ENCODE measurements around the gene TMEM108.

Gene TMEM108

GRCh38 chr3:133121450-133121849, 83.3 kb downstream of the TMEM108 start:
- DNase-seq = no peak

DNA sequence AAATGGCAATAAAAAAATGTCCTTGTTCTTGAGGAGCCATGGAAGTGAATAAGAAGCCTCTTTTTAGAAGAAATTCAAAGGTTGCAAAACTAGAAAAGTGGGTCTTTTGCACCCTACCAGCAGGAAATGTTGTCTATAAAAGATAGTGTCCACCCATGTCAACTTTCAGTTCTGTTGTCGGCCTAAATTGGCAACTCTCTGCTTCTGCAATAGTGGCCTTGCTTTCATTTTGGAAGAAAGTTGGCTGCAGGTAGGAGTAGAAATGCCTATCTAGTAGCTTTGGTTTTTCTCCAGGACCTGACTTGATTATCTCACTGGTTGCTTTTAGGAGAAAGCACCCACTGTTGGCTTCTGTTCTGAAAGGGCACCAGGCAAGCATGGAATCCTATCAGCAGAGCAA, 85.4 kb downstream of the TMEM108 start:
- DNase-seq = no peak

- DNase-seq = no peak
These were observed 86.3 kb downstream of the TMEM108 start for GRCh38 chr3:133124511-133124910.

DNA sequence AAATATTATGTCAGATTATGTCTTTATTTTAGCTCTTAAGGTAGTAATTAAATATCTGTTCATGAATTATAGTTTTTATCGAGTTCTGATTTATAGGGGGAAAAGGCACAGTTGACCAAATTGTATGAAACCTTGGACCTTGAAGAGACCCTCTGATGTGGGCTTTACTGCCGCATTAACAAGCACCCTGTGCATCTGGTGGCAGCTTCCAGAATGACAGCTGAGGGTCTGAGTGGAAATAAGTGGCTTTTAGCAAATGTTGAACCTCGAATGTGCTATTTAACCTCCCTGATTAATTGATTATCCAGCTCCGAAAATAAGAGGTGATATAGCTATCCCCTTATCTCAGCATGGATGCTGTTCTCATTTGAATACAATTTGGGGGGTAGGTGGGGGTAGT, 87.0 kb downstream of the TMEM108 start:
- DNase-seq = no peak

DNA sequence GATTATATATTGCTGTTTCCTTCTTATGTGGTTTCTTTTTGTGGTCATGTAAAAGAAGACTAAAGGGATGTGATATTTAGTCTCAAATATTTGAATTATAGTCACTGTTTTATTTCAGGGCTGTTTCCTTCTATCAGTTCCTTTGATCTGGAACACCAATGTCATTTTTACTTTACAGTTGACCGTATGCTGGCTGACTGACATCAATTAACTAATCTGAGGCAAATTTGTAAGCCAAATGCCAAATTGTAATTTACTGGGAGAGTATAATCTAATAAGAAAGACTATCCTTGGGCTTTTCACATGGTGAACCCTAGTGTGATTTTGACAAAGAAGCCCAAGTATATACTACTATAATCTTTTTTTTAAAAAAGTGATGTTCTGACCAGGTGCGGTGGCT, 87.6 kb downstream of the TMEM108 start:
- DNase-seq = no peak

GRCh38 chr3:133127381-133127780, 89.2 kb downstream of the TMEM108 start:
- no peak for DNase-seq

GRCh38 chr3:133130168-133130567, 92.0 kb downstream of the TMEM108 start:
- DNase-seq = no peak

DNA sequence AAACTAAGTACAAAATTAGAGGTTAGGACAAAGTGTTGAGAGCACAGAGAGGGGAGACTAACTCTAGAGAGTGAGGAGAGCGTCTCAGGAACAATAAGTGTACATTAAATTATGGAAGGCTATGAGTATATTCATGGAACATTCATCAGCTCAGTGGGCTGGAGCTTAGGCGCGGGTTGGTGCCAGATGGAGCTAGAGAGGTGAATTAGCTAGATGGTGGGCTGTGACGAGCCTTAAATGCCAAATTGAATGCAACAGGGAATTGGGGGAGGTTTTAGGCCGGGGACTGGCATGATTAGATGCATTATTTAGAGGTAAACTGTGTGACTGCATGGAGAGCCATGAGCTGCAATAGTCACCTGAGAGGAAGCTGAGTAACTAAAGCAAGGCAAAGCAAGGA, 97.1 kb downstream of the TMEM108 start:
- no peak for DNase-seq

DNA sequence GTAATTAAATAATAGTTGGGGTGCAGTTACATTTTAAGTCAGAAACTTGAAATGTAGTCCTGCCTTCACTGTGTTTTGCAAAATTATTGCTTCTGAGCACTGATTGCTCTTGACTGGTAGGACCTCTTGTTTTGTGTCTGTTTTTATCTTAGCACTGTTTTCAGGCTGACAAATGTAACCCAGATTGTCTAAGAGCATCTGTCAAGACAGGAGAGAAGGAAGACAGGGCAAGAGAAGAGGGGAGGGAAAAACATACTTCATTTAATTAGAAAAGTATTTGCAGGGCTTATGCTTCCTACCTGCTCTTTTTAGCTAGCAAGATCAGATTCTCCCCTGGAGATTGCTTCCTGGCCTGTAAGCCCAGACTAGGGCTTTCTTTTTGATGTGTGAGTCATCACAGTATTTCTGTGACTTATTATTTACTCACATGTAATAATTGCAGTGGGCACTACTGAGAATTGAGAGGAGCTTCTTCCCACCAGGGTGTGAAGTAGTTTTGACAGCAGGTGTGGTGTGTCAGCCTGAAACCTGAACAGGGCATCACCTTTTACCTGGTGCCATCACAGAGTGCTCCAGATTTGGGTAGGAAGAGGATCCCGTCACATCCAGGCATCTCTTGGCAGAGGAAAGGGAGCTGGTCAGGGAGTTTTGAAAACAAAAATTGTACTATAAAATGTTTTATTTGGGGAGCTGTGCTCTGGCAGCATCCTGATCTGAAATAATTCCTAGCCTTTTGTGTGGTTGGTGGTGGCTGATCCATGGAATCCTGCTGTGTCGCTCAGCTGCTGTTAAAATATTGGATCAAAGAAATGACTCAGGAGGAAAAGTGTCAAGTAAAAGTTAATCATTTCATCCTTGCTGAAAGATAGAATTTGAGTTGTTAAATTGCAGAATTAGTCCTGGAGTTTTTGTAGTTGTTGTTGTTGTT, 98.2 kb downstream of the TMEM108 start:
- no peak for DNase-seq

DNA sequence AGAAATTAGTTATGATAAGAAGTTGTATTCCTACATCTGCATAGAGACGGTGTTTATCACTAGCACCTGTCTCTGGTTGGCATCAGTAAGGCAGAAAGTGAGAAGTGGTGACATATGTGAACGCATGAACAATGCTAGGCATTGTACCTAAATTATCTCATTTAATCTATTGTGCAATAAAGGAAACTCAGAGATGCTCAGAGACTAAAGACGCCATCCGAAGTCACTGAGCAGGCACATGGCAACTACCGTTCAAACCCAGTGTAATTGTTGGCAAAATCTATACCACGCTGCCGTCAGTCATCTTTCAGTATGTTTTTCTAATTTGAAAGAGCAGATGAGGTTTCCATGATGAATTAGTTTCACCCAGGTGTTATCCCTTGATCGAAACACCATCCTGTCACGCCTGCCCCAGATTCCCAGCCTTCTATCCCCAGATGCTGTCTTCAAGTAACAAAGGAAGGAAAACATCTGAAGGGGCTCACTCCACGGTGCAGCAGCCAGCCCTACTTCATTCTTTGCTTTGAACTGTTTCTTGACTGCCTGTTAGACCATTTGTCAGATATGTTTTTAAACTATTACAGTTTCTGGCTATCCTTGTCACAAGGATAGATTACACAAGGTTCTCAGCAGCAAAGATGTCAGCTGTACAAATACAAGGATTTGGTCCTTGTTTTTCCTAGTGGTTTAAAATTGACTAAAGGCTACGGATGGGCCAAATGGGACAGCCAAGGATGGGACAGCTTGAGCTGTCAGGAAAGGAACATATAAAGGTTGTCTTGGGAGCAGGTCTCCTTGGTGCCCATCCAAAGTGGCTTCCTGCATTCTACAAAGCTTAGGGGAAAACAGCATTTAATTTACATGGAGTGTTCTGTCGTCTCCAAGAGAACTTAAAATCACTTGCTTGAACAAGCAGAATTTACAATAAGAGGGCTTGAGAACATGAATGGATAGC, 99.1 kb downstream of the TMEM108 start:
- DNase-seq = no peak

DNA sequence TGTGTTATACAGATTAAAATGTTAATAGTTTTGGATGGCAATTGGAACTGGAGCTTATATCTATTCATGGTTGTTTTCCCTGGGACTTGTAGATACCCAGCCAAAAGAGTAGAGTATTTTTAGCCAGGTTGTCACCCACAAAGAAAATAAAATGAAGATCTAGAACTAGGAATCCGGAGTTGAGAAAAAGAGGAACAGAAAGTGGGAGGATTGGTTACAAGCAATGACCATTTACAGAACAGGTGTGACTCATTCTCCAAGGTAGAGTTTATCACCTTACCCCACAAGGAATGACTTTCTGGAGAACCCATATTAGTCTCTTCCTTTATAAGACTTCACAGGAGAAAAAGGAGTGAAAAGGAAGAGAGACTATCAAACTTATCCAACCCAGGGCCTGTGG, 99.8 kb downstream of the TMEM108 start:
- no peak for DNase-seq

- no peak for DNase-seq
These were observed 113.9 kb downstream of the TMEM108 start for GRCh38 chr3:133152056-133152455.

GRCh38 chr3:133152681-133153220, 114.6 kb downstream of the TMEM108 start:
- no peak for DNase-seq

DNA sequence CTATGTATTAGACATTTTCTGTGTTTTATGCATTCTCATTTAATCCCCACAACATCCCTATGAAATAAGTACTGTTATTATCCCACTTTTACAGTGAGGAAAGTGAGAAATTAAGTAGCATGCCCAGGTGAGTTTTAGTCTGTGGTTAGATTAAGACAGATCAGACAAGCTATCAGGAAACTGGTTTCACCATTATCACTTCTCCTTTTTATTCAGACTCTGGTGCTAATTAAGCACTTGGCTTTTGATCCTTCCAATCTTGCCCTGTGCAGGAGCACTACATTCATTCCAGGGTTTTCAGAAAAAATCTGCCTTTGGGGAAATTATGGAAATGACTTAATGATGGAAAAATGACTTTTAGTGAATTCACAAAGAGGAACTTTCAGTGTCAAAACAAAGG, 115.2 kb downstream of the TMEM108 start:
- DNase-seq = no peak

GRCh38 chr3:133157716-133158115, 119.5 kb downstream of the TMEM108 start:
- DNase-seq = no peak

DNA sequence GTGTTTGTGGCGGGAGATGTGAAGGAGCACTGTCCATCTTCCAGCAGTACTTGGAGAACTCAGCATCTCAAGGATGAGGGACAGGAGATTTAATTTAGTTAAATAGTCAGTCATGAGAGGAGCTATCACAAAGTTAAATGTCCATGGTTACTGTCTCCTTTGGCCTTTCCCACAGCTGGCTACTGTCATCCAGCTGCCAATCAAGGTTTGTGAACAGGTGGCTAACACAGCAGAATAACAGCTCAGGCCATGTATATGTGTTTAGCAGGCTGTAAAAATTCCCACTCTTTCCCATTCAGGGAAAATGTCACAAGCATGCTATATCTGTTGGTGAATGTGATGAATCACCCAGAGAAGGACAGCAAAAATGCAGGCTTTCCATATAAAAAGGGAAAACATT, 120.5 kb downstream of the TMEM108 start:
- DNase-seq = no peak

DNA sequence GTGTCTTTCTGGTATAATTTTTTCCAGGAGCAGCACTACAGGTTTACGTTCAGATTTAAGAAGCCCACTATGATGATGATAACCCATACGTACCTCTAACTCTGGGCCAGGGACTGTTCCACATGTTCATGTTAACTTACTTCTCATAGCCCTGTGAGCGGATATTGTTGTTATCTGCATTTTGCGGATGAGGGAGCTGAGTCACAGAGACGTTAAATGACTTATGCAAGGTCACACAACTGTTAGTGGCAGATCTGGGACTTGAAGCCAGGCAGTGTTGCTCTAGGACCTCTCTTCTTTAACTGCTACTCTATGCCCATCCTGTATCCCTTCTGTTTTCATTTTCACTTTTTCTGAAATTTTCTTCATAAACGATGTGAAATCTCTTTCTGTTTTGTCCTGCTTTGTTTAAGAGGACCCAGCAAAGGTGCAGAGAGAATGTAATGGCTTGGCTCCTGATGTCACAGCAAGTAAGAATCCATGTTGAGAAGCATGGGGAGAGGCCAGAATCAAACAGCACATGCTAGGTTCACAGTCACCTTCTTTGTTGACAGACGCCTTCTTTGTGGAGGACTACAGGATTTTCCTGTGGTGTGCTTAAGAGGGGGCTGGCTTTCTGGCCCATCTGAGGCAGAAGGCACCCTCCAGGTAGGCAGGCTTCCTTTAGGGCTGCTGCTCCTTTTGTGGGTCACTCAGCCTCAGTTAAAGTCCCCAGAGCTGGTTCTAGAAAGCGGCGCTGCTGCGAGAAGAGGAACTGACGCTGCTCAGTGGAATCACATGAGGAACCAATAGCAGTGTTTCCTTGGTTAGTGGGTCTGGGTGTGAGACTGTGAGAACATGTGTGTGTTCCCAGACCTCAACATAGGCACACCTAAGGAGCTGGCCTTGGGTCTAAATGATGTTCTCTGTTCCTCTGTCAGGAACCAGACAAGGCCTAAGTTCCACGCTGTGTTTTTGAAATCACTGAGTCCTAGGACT, 121.6 kb downstream of the TMEM108 start:
- no peak for DNase-seq

- DNase-seq = no peak
These were observed 123.5 kb downstream of the TMEM108 start for GRCh38 chr3:133161656-133162055.

GRCh38 chr3:133162265-133162664, 124.1 kb downstream of the TMEM108 start:
- DNase-seq = no peak

GRCh38 chr3:133162670-133163305, 124.6 kb downstream of the TMEM108 start:
- no peak for DNase-seq

GRCh38 chr3:133167340-133168024, 129.3 kb downstream of the TMEM108 start:
- no peak for DNase-seq

All from NCI-H1048 (cell line).